GM18498 (cell line): ENCODE results near the gene DLK1.

ENCODE experiments used
- ATAC-seq: cut with Tn5 transposase; IDR thresholded peaks from one replicate; pipeline ENCODE4 v1.9.1; 2021; ENCODE audit warnings: mild to moderate bottlenecking, moderate library complexity; ENCODE audit not compliant: unreplicated experiment

Gene DLK1

GRCh38 chr14:100750762-100751699 is 24.3 kb downstream of the DLK1 start:
- no peak for ATAC-seq

- ATAC-seq: no peak
Observed at GRCh38 chr14:100754020-100754419, 27.3 kb downstream of the DLK1 start.

- ATAC-seq: no peak
Observed at GRCh38 chr14:100755649-100756048, 29.0 kb downstream of the DLK1 start.

GRCh38 chr14:100761481-100761880 is 34.8 kb downstream of the DLK1 start:
- ATAC-seq: no peak

GRCh38 chr14:100762089-100762515 is 35.4 kb downstream of the DLK1 start:
- no peak for ATAC-seq

- ATAC-seq: no peak
Observed at GRCh38 chr14:100762901-100763300, 36.2 kb downstream of the DLK1 start.

GRCh38 chr14:100764471-100765115 is 37.9 kb downstream of the DLK1 start:
- ATAC-seq: no peak

GRCh38 chr14:100765296-100765695 is 38.6 kb downstream of the DLK1 start:
- ATAC-seq: no peak

GRCh38 chr14:100765991-100766390 is 39.3 kb downstream of the DLK1 start:
- no peak for ATAC-seq

GRCh38 chr14:100767003-100767787 is 40.5 kb downstream of the DLK1 start:
- ATAC-seq: no peak

GRCh38 chr14:100767788-100768536 is 41.3 kb downstream of the DLK1 start:
- ATAC-seq: no peak

- ATAC-seq: no peak
Observed at GRCh38 chr14:100769035-100769939, 42.6 kb downstream of the DLK1 start.

GRCh38 chr14:100770046-100770445 is 43.4 kb downstream of the DLK1 start:
- ATAC-seq: no peak

- no peak for ATAC-seq
Observed at GRCh38 chr14:100770605-100771120, 44.0 kb downstream of the DLK1 start.

GRCh38 chr14:100771121-100771800 is 44.6 kb downstream of the DLK1 start:
- no peak for ATAC-seq

- no peak for ATAC-seq
Observed at GRCh38 chr14:100772607-100773165, 46.0 kb downstream of the DLK1 start.

GRCh38 chr14:100773331-100774163 is 46.9 kb downstream of the DLK1 start:
- ATAC-seq: no peak

GRCh38 chr14:100774164-100774537 is 47.5 kb downstream of the DLK1 start:
- no peak for ATAC-seq
